ENCODE measurements around the gene CAV2.

DNA sequence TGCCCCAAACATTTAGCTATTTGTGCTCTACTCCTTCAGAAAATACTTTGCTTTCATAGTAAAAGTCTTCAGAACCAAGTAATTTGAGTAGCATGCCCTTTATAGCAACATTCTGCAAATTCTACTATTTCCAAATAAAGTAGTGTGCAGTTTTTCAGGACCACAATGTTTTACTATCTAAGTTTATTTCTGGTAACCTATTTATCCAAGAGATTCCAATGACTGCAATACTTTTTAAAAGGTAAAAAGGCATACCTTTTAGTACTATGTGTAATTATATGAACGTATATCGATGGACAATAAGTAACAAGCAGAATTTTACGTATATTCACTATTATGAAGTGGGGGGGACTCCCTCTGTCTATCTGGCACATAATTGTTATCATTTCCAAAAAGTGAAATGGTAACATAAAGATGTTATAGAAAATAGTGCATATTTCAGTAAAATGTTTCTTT, 6.9 kb upstream of the CAV2 start:
- no peak for TF ChIP-seq CTCF (conservative IDR thresholded peaks at IDR 0.05 in 1 of 2, IDR thresholded peaks at IDR 0.05 in 1 of 2; ENCODE audit: low read depth in 1 of 2, low read length in 2 of 2)
- no peak for TF ChIP-seq EZH2 (IDR thresholded peaks at IDR 0.05; ENCODE audit: low read length, missing control alignments)
